Common myeloid progenitor, CD34-positive (primary cell): Measurements from ENCODE around the gene NQO1.
"Not testable (repeated sequence)": the region's sequence is repeated elsewhere in the genome, so short reads cannot be mapped to it uniquely, and the experiment has no call there.

Source experiments
- CTCF ChIA-PET: fragments of 350-600 bp; sonication (Branson Sonifier 250); formaldehyde crosslinking; loops from one replicate; lab custom pipeline; 2021; ENCODE audit warnings: antibody characterized with exemption; lab: Charles Lee
- POLR2A ChIA-PET: fragments of 350-600 bp; sonication (Branson Sonifier 250); formaldehyde crosslinking; loops from one replicate; lab custom pipeline; 2021; ENCODE audit warnings: antibody characterized with exemption; lab: Charles Lee
- DNase-seq, 3 donors: peaks; one replicate each; pipeline versions ENCODE4 v3.0.0 to v3.0.0-alpha.2; 2013
- H3K27ac ChIP-seq, 2 experiments: 1 replicate in 1 of 2; 2 replicates in 1 of 2; pipeline ENCODE4 v1.7.0; 2013; ENCODE audit warnings: inconsistent platforms in 2 of 2, low read length in 2 of 2, mild to moderate bottlenecking in 2 of 2, low read depth in 1 of 2, moderate library complexity in 1 of 2; ENCODE audit not compliant: severe bottlenecking in 2 of 2, insufficient read depth in 1 of 2, poor library complexity in 1 of 2
- H3K27me3 ChIP-seq, 5 experiments: replicated peaks in 2 of 5; 1 replicate in 3 of 5; 2 replicates in 2 of 5; pipeline versions ENCODE4 v1.6.1 to v1.7.0; 2013; ENCODE audit warnings: low read length in 4 of 5, mild to moderate bottlenecking in 2 of 5, moderate library complexity in 2 of 5, inconsistent platforms in 1 of 5; ENCODE audit not compliant: insufficient read depth in 5 of 5, control insufficient read depth in 4 of 5
- H3K36me3 ChIP-seq, 4 experiments: 1 replicate in 2 of 4; 2 replicates in 2 of 4; pipeline versions ENCODE4 v1.6.1 to v1.7.0; 2013; ENCODE audit warnings: low read length in 3 of 4, control low read depth in 1 of 4, mild to moderate bottlenecking in 1 of 4; ENCODE audit not compliant: control insufficient read depth in 4 of 4, insufficient read depth in 4 of 4
- H3K4me1 ChIP-seq, 4 experiments: 1 replicate in 3 of 4; 2 replicates in 1 of 4; pipeline versions ENCODE4 v1.6.1 to v1.7.1; 2013; ENCODE audit warnings: low read length in 3 of 4, mild to moderate bottlenecking in 3 of 4, control low read depth in 1 of 4, inconsistent platforms in 1 of 4, moderate library complexity in 1 of 4; ENCODE audit not compliant: control insufficient read depth in 4 of 4, insufficient read depth in 4 of 4; ENCODE audit errors: control extremely low read depth in 1 of 4
- H3K4me3 ChIP-seq, 7 experiments: 1 replicate in 4 of 7; 2 replicates in 3 of 7; pipeline versions ENCODE4 v1.5.1 to v1.7.0; 2013; ENCODE audit warnings: mild to moderate bottlenecking in 7 of 7, low read length in 6 of 7, moderate library complexity in 6 of 7, inconsistent platforms in 2 of 7, low read depth in 2 of 7, control low read depth in 1 of 7; ENCODE audit not compliant: insufficient read depth in 4 of 7, control insufficient read depth in 1 of 7; ENCODE audit errors: extremely low read depth in 1 of 7
- H3K9me3 ChIP-seq, 5 experiments: 1 replicate in 4 of 5; 2 replicates in 1 of 5; pipeline versions ENCODE4 v1.6.1 to v1.7.1; 2013; ENCODE audit warnings: low read length in 4 of 5, mild to moderate bottlenecking in 2 of 5, inconsistent platforms in 1 of 5, low read depth in 1 of 5, moderate library complexity in 1 of 5; ENCODE audit not compliant: control insufficient read depth in 4 of 5, insufficient read depth in 2 of 5; ENCODE audit errors: control extremely low read depth in 1 of 5
- WGBS: methylation state at CpG from one replicate; pipeline ENCODE4 v1.1.5; 2013; ENCODE audit not compliant: insufficient coverage; 5-methylcytosine and 5-hydroxymethylcytosine counted together

NQO1 gene

GRCh38 chr16:69744363-69745231 lies 18.2 kb upstream of the NQO1 start:
- H3K27ac ChIP-seq: no peak overlapping the region
- no peak overlapping the region for H3K4me3 ChIP-seq
- no peak for DNase-seq
- 98% methylated on average over 33 of the region's 35 CpGs for WGBS
- no peaks in the 10 kb centered on the region for H3K4me1 ChIP-seq
- ChIA-PET POLR2A (no interaction called here), CTCF (interaction anchor here (1.4 to 2.6 kb wide), 2 partner anchors 10 to 51 kb away, joined by 3 to 12 read pairs; partner anchors contain the start of gene NOB1)
- no peaks in the 10 kb centered on the region for H3K9me3 ChIP-seq
- H3K36me3 ChIP-seq: peaks cover 24 to 93% (median 78%) of the 10 kb centered on the region in 4 experiments
- H3K27me3 ChIP-seq: no peaks in the 10 kb centered on the region

GRCh38 chr16:69741951-69742904 lies 15.9 kb upstream of the NQO1 start:
- H3K36me3 ChIP-seq: peaks cover 21 to 73% (median 58%) of the 10 kb centered on the region in 4 experiments
- no peak for DNase-seq
- CTCF ChIA-PET: interaction anchor here (2.5 kb wide), 1 partner anchor 12 kb away, joined by 11 read pairs; the partner anchor contains the start of gene NOB1
- H3K27ac ChIP-seq: no peak overlapping the region
- H3K4me1 ChIP-seq: no peaks in the 10 kb centered on the region
- no peaks in the 10 kb centered on the region for H3K27me3 ChIP-seq
- no peak overlapping the region for H3K4me3 ChIP-seq
- WGBS: 96% methylated on average over 33 of the region's 41 CpGs
- no peaks in the 10 kb centered on the region for H3K9me3 ChIP-seq
- POLR2A ChIA-PET: interaction anchor here (0.6 kb wide), 1 partner anchor 96 kb away, joined by 6 read pairs; no protein-coding TSS in a partner anchor

- ChIA-PET CTCF (interaction anchor here (2.5 kb wide), 1 partner anchor 13 kb away, joined by 11 read pairs; the partner anchor contains the start of gene NOB1), POLR2A (no interaction called here)
- WGBS: 96% methylated on average over 5 of the region's 8 CpGs
- Histone ChIP-seq H3K36me3 (peaks cover 19 to 68% (median 56%) of the 10 kb centered on the region in 4 experiments), H3K9me3 (no peaks in the 10 kb centered on the region), H3K27ac (no peak overlapping the region), H3K4me3 (no peak overlapping the region), H3K4me1 (no peaks in the 10 kb centered on the region), H3K27me3 (no peaks in the 10 kb centered on the region)
- no peak for DNase-seq
Measured at GRCh38 chr16:69741519-69741918, 15.2 kb upstream of the NQO1 start.

- H3K4me1 ChIP-seq: peaks cover 0 to 12% (median 6%) of the 10 kb centered on the region in 4 experiments
- ChIA-PET CTCF (interaction anchor here (0.9 to 1.5 kb wide), 2 partner anchors 22 kb away, joined by 3 to 5 read pairs; partner anchors contain the start of gene NOB1), POLR2A (no interaction called here)
- H3K27me3 ChIP-seq: no peaks in the 10 kb centered on the region
- DNase-seq: no peak
- H3K4me3 ChIP-seq: no peak overlapping the region
- no peaks in the 10 kb centered on the region for H3K36me3 ChIP-seq
- no peak overlapping the region for H3K27ac ChIP-seq
- no peaks in the 10 kb centered on the region for H3K9me3 ChIP-seq
- WGBS: 98% methylated on average over 5 of the region's 6 CpGs
Measured at GRCh38 chr16:69732101-69732500, 5.7 kb upstream of the NQO1 start.

GRCh38 chr16:69731280-69731679 lies 4.9 kb upstream of the NQO1 start:
- POLR2A ChIA-PET, H3K36me3 ChIP-seq, H3K27me3 ChIP-seq, DNase-seq, H3K27ac ChIP-seq, H3K9me3 ChIP-seq, H3K4me3 ChIP-seq: not testable (repeated sequence)
- peaks cover 0 to 20% (median 13%) of the 10 kb centered on the region in 4 experiments for H3K4me1 ChIP-seq
- 100% methylated on average over 2 of the region's 5 CpGs for WGBS
- CTCF ChIA-PET: interaction anchor here (0.6 to 1.5 kb wide), 2 partner anchors 11 to 23 kb away, joined by 4 to 5 read pairs; partner anchors contain the start of gene NOB1

- H3K27me3 ChIP-seq, H3K9me3 ChIP-seq, DNase-seq, H3K4me3 ChIP-seq, POLR2A ChIA-PET, H3K27ac ChIP-seq, CTCF ChIA-PET, H3K36me3 ChIP-seq: not testable (repeated sequence)
- 100% methylated on average over 2 of the region's 4 CpGs for WGBS
- peaks cover 4 to 35% (median 15%) of the 10 kb centered on the region in 4 experiments for H3K4me1 ChIP-seq
Measured at GRCh38 chr16:69729030-69729429, 2.7 kb upstream of the NQO1 start.
